HG02870 (cell line): ENCODE measurements around the gene CD163L1.

ENCODE experiments used
- ATAC-seq: cut with Tn5 transposase; IDR thresholded peaks from one replicate; pipeline ENCODE4 v1.9.1; 2021; ENCODE audit warnings: mild to moderate bottlenecking, moderate library complexity; ENCODE audit not compliant: unreplicated experiment

Gene CD163L1

GRCh38 chr12:7411343-7411742 lies 32.6 kb downstream of the CD163L1 start:
- no peak for ATAC-seq

GRCh38 chr12:7404275-7404674 lies 39.7 kb downstream of the CD163L1 start:
- no peak for ATAC-seq

- no peak for ATAC-seq
Observed at GRCh38 chr12:7403466-7403865, 40.5 kb downstream of the CD163L1 start.

- no peak for ATAC-seq
Observed at GRCh38 chr12:7399089-7399488, 44.9 kb downstream of the CD163L1 start.

- no peak for ATAC-seq
Observed at GRCh38 chr12:7396418-7396817, 47.5 kb downstream of the CD163L1 start.

GRCh38 chr12:7395950-7396349 lies 48.0 kb downstream of the CD163L1 start:
- ATAC-seq, result no peak

- no peak for ATAC-seq
Observed at GRCh38 chr12:7387289-7387688, 56.7 kb downstream of the CD163L1 start.

GRCh38 chr12:7383157-7383556 lies 60.8 kb downstream of the CD163L1 start:
- ATAC-seq, result no peak

- no peak for ATAC-seq
Observed at GRCh38 chr12:7376196-7376595, 67.8 kb downstream of the CD163L1 start.

- ATAC-seq, result no peak
Observed at GRCh38 chr12:7375145-7375543, 68.8 kb downstream of the CD163L1 start.

- ATAC-seq, result no peak
Observed at GRCh38 chr12:7374423-7375144, 69.4 kb downstream of the CD163L1 start.

GRCh38 chr12:7373226-7373625 lies 70.7 kb downstream of the CD163L1 start:
- no peak for ATAC-seq

GRCh38 chr12:7369274-7369729 lies 74.7 kb downstream of the CD163L1 start:
- no peak for ATAC-seq

GRCh38 chr12:7362734-7363133 lies 81.2 kb downstream of the CD163L1 start:
- no peak for ATAC-seq

- ATAC-seq, result no peak
Observed at GRCh38 chr12:7361265-7361664, 82.7 kb downstream of the CD163L1 start.

GRCh38 chr12:7354529-7354928 lies 89.4 kb downstream of the CD163L1 start:
- no peak for ATAC-seq

GRCh38 chr12:7352661-7353060 lies 91.3 kb downstream of the CD163L1 start:
- no peak for ATAC-seq

GRCh38 chr12:7351177-7351576 lies 92.8 kb downstream of the CD163L1 start:
- ATAC-seq, result no peak

- ATAC-seq, result no peak
Observed at GRCh38 chr12:7349418-7349817, 94.5 kb downstream of the CD163L1 start.

- ATAC-seq, result no peak
Observed at GRCh38 chr12:7346551-7347225, 97.3 kb downstream of the CD163L1 start.

- no peak for ATAC-seq
Observed at GRCh38 chr12:7344833-7345606, 98.9 kb downstream of the CD163L1 start.

- ATAC-seq, result no peak
Observed at GRCh38 chr12:7339675-7340074, 104.3 kb downstream of the CD163L1 start.
